CD4-positive, CD25-positive, alpha-beta regulatory T cell (primary cell): ENCODE results near the gene ALDH1A2. TPM values are rescaled to one million over a fixed set of nuclear protein-coding genes. Genes with fewer than 3 reads are reported as not detected.

Source experiments
- ATAC-seq, 2 donors: fragments of 150-1000 bp; cut with Tn5 transposase; one replicate each; pipeline ENCODE4 v1.10.0; 2021; ENCODE audit warnings: low read depth in 2 of 2, moderate number of reproducible peaks in 2 of 2, moderate library complexity in 1 of 2
- DNase-seq, 3 donors: peaks; one replicate each; pipeline versions ENCODE4 v3.0.0 to v3.0.0-alpha.2; 2012 to 2022; ENCODE audit warnings: mixed read lengths in 1 of 3
- H3K27ac ChIP-seq: one replicate; pipeline ENCODE4 v1.7.0; 2013; ENCODE audit warnings: mild to moderate bottlenecking, low read length; ENCODE audit not compliant: insufficient read depth, poor library complexity, severe bottlenecking
- H3K27me3 ChIP-seq: one replicate; pipeline ENCODE4 v1.7.0; 2013; ENCODE audit warnings: low read length; ENCODE audit not compliant: control insufficient read depth, insufficient read depth
- H3K36me3 ChIP-seq: one replicate; pipeline ENCODE4 v1.7.0; 2013; ENCODE audit warnings: mild to moderate bottlenecking, low read length, moderate library complexity; ENCODE audit not compliant: control insufficient read depth, insufficient read depth
- H3K4me1 ChIP-seq: 2 replicates; pipeline ENCODE4 v1.7.0; 2013; ENCODE audit warnings: mild to moderate bottlenecking, low read length; ENCODE audit not compliant: insufficient read depth, control insufficient read depth, poor library complexity, severe bottlenecking
- H3K4me3 ChIP-seq: one replicate; pipeline ENCODE4 v1.7.0; 2013; ENCODE audit warnings: low read depth, mild to moderate bottlenecking, low read length, moderate library complexity
- H3K9me3 ChIP-seq, 2 experiments: 1 replicate in 1 of 2; 2 replicates in 1 of 2; pipeline ENCODE4 v1.7.0; 2013; ENCODE audit warnings: low read length in 2 of 2, mild to moderate bottlenecking in 1 of 2, moderate library complexity in 1 of 2; ENCODE audit not compliant: control insufficient read depth in 2 of 2
- H3K27ac Mint-ChIP-seq, 3 donors: one replicate each; pipeline ENCODE4 v1.8.0; 2020 to 2022; ENCODE audit warnings: mild to moderate bottlenecking in 3 of 3, mixed read lengths in 3 of 3, moderate library complexity in 2 of 3
- H3K27me3 Mint-ChIP-seq: one replicate; pipeline ENCODE4 v1.8.0; 2022; ENCODE audit warnings: mild to moderate bottlenecking, mixed read lengths
- H3K36me3 Mint-ChIP-seq: one replicate; pipeline ENCODE4 v1.8.0; 2020; ENCODE audit warnings: mixed read lengths
- H3K4me1 Mint-ChIP-seq, 4 donors: one replicate each; pipeline ENCODE4 v1.8.0; 2020 to 2022; ENCODE audit warnings: mixed read lengths in 4 of 4, mild to moderate bottlenecking in 1 of 4
- H3K4me3 Mint-ChIP-seq, 4 donors: one replicate each; pipeline ENCODE4 v1.8.0; 2020 to 2022; ENCODE audit warnings: mild to moderate bottlenecking in 4 of 4, mixed read lengths in 4 of 4, moderate library complexity in 3 of 4
- H3K9me3 Mint-ChIP-seq, 7 donors: one replicate each; pipeline ENCODE4 v1.8.0; 2020 to 2022; ENCODE audit warnings: mixed read lengths in 7 of 7, mild to moderate bottlenecking in 3 of 7, moderate library complexity in 2 of 7
- polyA plus RNA-seq, 4 donors: library from polyadenylated mRNA; unstranded; fragments of 300-500 nt; fragmentation: Illumina TruSeq; gene quantifications; one replicate each; pipeline ENCODE4 v1.2.3, GENCODE V29; 2021
- total RNA-seq: library from RNA; stranded (reverse); gene quantifications from one replicate; pipeline ENCODE4 v1.2.3, GENCODE V29; 2022

Gene ALDH1A2
- total and polyA plus RNA-seq, 5 donors from 2014 or later: not detected

- Histone ChIP-seq H3K27ac (no peak overlapping the region), H3K36me3 (no peaks in the 10 kb centered on the region), H3K27me3 (peaks cover 3% of the 10 kb centered on the region), H3K4me1 (no peaks in the 10 kb centered on the region), H3K4me3 (no peak overlapping the region), H3K9me3 (peaks cover 21 to 23% of the 10 kb centered on the region in 2 experiments)
- no peak for DNase-seq
- Mint-ChIP-seq H3K27ac (peak overlapping the region in 1 of 3 donors; percentile 89), H3K4me3 (no peak overlapping the region), H3K27me3 (peaks cover 6% of the 10 kb centered on the region), H3K4me1 (no peaks in the 10 kb centered on the region), H3K9me3 (peaks cover 0 to 37% (median 23%) of the 10 kb centered on the region in 7 donors), H3K36me3 (no peaks in the 10 kb centered on the region)
- no peak for ATAC-seq
These were observed 43.9 kb downstream of the ALDH1A2 start for GRCh38 chr15:58021332-58022230.

- Mint-ChIP-seq H3K4me1 (no peaks in the 10 kb centered on the region), H3K27me3 (peaks cover 11% of the 10 kb centered on the region), H3K36me3 (no peaks in the 10 kb centered on the region), H3K27ac (no peak overlapping the region), H3K9me3 (peaks cover 0 to 23% (median 15%) of the 10 kb centered on the region in 7 donors), H3K4me3 (no peak overlapping the region)
- Histone ChIP-seq H3K27me3 (peaks cover 8% of the 10 kb centered on the region), H3K36me3 (no peaks in the 10 kb centered on the region), H3K27ac (no peak overlapping the region), H3K9me3 (peaks cover 6 to 8% of the 10 kb centered on the region in 2 experiments), H3K4me3 (no peak overlapping the region), H3K4me1 (no peaks in the 10 kb centered on the region)
- ATAC-seq (no peak), DNase-seq (no peak)
These were observed 45.8 kb downstream of the ALDH1A2 start for GRCh38 chr15:58019503-58020376.

GRCh38 chr15:58017869-58018268 is 47.6 kb downstream of the ALDH1A2 start:
- Mint-ChIP-seq H3K27ac (no peak overlapping the region), H3K4me3 (no peak overlapping the region), H3K9me3 (peaks cover 0 to 10% (median 4%) of the 10 kb centered on the region in 7 donors), H3K36me3 (no peaks in the 10 kb centered on the region), H3K4me1 (no peaks in the 10 kb centered on the region), H3K27me3 (peaks cover 11% of the 10 kb centered on the region)
- ATAC-seq: no peak
- Histone ChIP-seq H3K27me3 (peaks cover 11% of the 10 kb centered on the region), H3K36me3 (no peaks in the 10 kb centered on the region), H3K4me3 (no peak overlapping the region), H3K4me1 (no peaks in the 10 kb centered on the region), H3K9me3 (no peaks in the 10 kb centered on the region), H3K27ac (no peak overlapping the region)
- no peak for DNase-seq

GRCh38 chr15:58016581-58017175 is 48.8 kb downstream of the ALDH1A2 start:
- DNase-seq (no peak), ATAC-seq (no peak)
- H3K27ac Mint-ChIP-seq: no peak overlapping the region
- peaks cover 22% of the 10 kb centered on the region for H3K27me3 ChIP-seq
- no peak overlapping the region for H3K27ac ChIP-seq
- no peak overlapping the region for H3K4me3 ChIP-seq
- H3K36me3 ChIP-seq: no peaks in the 10 kb centered on the region
- H3K36me3 Mint-ChIP-seq: no peaks in the 10 kb centered on the region
- no peaks in the 10 kb centered on the region for H3K4me1 ChIP-seq
- H3K27me3 Mint-ChIP-seq: peaks cover 13% of the 10 kb centered on the region
- no peak overlapping the region for H3K4me3 Mint-ChIP-seq
- H3K9me3 ChIP-seq: no peaks in the 10 kb centered on the region
- no peaks in the 10 kb centered on the region for H3K4me1 Mint-ChIP-seq
- H3K9me3 Mint-ChIP-seq: peaks cover 0 to 3% (median 0%) of the 10 kb centered on the region in 7 donors

GRCh38 chr15:58015565-58015964 is 49.9 kb downstream of the ALDH1A2 start:
- no peak overlapping the region for H3K4me3 ChIP-seq
- H3K9me3 ChIP-seq: no peaks in the 10 kb centered on the region
- H3K27ac ChIP-seq: no peak overlapping the region
- DNase-seq (no peak), ATAC-seq (no peak)
- H3K36me3 ChIP-seq: no peaks in the 10 kb centered on the region
- H3K4me1 ChIP-seq: no peaks in the 10 kb centered on the region
- H3K27ac Mint-ChIP-seq: no peak overlapping the region
- peaks cover 24% of the 10 kb centered on the region for H3K27me3 ChIP-seq
- no peaks in the 10 kb centered on the region for H3K36me3 Mint-ChIP-seq
- H3K4me1 Mint-ChIP-seq: no peaks in the 10 kb centered on the region
- H3K4me3 Mint-ChIP-seq: no peak overlapping the region
- peaks cover 13% of the 10 kb centered on the region for H3K27me3 Mint-ChIP-seq
- H3K9me3 Mint-ChIP-seq: peaks cover 0 to 2% (median 0%) of the 10 kb centered on the region in 7 donors

GRCh38 chr15:58014470-58014869 is 51.0 kb downstream of the ALDH1A2 start:
- no peaks in the 10 kb centered on the region for H3K4me1 ChIP-seq
- H3K36me3 Mint-ChIP-seq: no peaks in the 10 kb centered on the region
- H3K4me1 Mint-ChIP-seq: no peaks in the 10 kb centered on the region
- no peaks in the 10 kb centered on the region for H3K9me3 ChIP-seq
- no peak overlapping the region for H3K27ac ChIP-seq
- no peak for ATAC-seq
- H3K4me3 ChIP-seq: no peak overlapping the region
- H3K9me3 Mint-ChIP-seq: no peaks in the 10 kb centered on the region
- H3K36me3 ChIP-seq: no peaks in the 10 kb centered on the region
- H3K27ac Mint-ChIP-seq: no peak overlapping the region
- peaks cover 24% of the 10 kb centered on the region for H3K27me3 ChIP-seq
- H3K4me3 Mint-ChIP-seq: no peak overlapping the region
- no peak for DNase-seq
- H3K27me3 Mint-ChIP-seq: peaks cover 17% of the 10 kb centered on the region

- no peak overlapping the region for H3K27ac ChIP-seq
- DNase-seq (no peak), ATAC-seq (no peak)
- peaks cover 23% of the 10 kb centered on the region for H3K27me3 ChIP-seq
- Mint-ChIP-seq H3K27ac (no peak overlapping the region), H3K4me1 (no peaks in the 10 kb centered on the region), H3K27me3 (peaks cover 17% of the 10 kb centered on the region), H3K9me3 (no peaks in the 10 kb centered on the region), H3K36me3 (no peaks in the 10 kb centered on the region), H3K4me3 (no peak overlapping the region)
- no peaks in the 10 kb centered on the region for H3K4me1 ChIP-seq
- no peaks in the 10 kb centered on the region for H3K36me3 ChIP-seq
- no peak overlapping the region for H3K4me3 ChIP-seq
- H3K9me3 ChIP-seq: no peaks in the 10 kb centered on the region
These were observed 51.5 kb downstream of the ALDH1A2 start for GRCh38 chr15:58014040-58014439.
